H1 (cell line): ENCODE measurements around the gene OVCA2. TPM values are rescaled to one million over a fixed set of nuclear protein-coding genes. Genes with fewer than 3 reads are reported as not detected.

Experiments
- CTCF ChIA-PET: fragments of 300-600 bp; sonication (Branson Sonifier 250); formaldehyde crosslinking; loops from one replicate; lab custom pipeline; 2021; ENCODE audit not compliant: partially characterized antibody; lab: Charles Lee
- POLR2A ChIA-PET: fragments of 300-600 bp; sonication (Branson Sonifier 250); formaldehyde crosslinking; loops from one replicate; lab custom pipeline; 2021; ENCODE audit warnings: inconsistent platforms; ENCODE audit not compliant: partially characterized antibody; lab: Charles Lee
- DNase-seq, 2 experiments: peaks; one replicate each; pipeline versions ENCODE4 v3.0.0 to v3.0.0-alpha.2; 2010 to 2022; ENCODE audit warnings: low spot score in 2 of 2, low read depth in 1 of 2, mixed read lengths in 1 of 2
- FAIRE-seq: peaks from 2 replicates; lab custom pipeline; 2011; peaks lifted over from hg19 to GRCh38; lab: Jason Lieb, UNC
- H2AFZ ChIP-seq: 2 replicates; pipeline ENCODE4 v1.8.1; 2012; ENCODE audit warnings: low read length, inconsistent platforms
- H2AK5ac ChIP-seq: 2 replicates; pipeline ENCODE4 v1.6.1; 2013; ENCODE audit warnings: low read depth, low read length
- H2BK120ac ChIP-seq: replicated peaks from 2 replicates; pipeline ENCODE3; 2013; ENCODE audit warnings: low read depth, low read length, inconsistent platforms
- H2BK12ac ChIP-seq: 2 replicates; pipeline ENCODE4 v1.6.1; 2013; ENCODE audit warnings: low read depth, low read length
- H2BK15ac ChIP-seq: 2 replicates; pipeline ENCODE4 v1.6.1; 2013; ENCODE audit warnings: low read length
- H2BK20ac ChIP-seq: 2 replicates; pipeline ENCODE4 v1.6.1; 2013; ENCODE audit warnings: low read length
- H2BK5ac ChIP-seq: 2 replicates; pipeline ENCODE4 v1.6.1; 2013; ENCODE audit warnings: low read depth, low read length
- H3K14ac ChIP-seq: 2 replicates; pipeline ENCODE4 v1.6.1; 2013; ENCODE audit warnings: inconsistent platforms; ENCODE audit not compliant: insufficient read length
- H3K18ac ChIP-seq: 2 replicates; pipeline ENCODE4 v1.6.1; 2013; ENCODE audit warnings: low read length; ENCODE audit errors: extremely low read depth
- H3K23ac ChIP-seq: 2 replicates; pipeline ENCODE4 v1.6.1; 2013; ENCODE audit warnings: inconsistent platforms; ENCODE audit not compliant: insufficient read length
- H3K23me2 ChIP-seq: 2 replicates; pipeline ENCODE4 v1.6.1; 2013; ENCODE audit warnings: low read depth, low read length
- H3K27ac ChIP-seq: 2 replicates; pipeline ENCODE4 v1.6.1; 2011; ENCODE audit warnings: low read depth, low read length, inconsistent platforms
- H3K27me3 ChIP-seq, 4 experiments: replicated peaks in 1 of 4; 1 replicate in 1 of 4; 2 replicates in 3 of 4; pipeline versions ENCODE4 v1.6.1 to v1.8.1; 2011 to 2013; ENCODE audit warnings: low read length in 3 of 4, mild to moderate bottlenecking in 3 of 4, inconsistent platforms in 2 of 4, mixed read lengths in 2 of 4, moderate library complexity in 1 of 4; ENCODE audit not compliant: control insufficient read depth in 3 of 4, insufficient read depth in 3 of 4; ENCODE audit errors: extremely low read depth in 1 of 4
- H3K36me3 ChIP-seq, 4 experiments: 2 replicates each; pipeline versions ENCODE4 v1.6.1 to v1.8.1; 2011 to 2013; ENCODE audit warnings: mild to moderate bottlenecking in 4 of 4, low read length in 3 of 4, moderate library complexity in 2 of 4, control low read depth in 1 of 4, inconsistent platforms in 1 of 4; ENCODE audit not compliant: insufficient read depth in 4 of 4, control insufficient read depth in 2 of 4
- H3K4ac ChIP-seq: replicated peaks from 2 replicates; pipeline ENCODE3; 2013; ENCODE audit warnings: low read length, low read depth, mixed read lengths, inconsistent platforms; ENCODE audit not compliant: insufficient read length
- H3K4me1 ChIP-seq, 4 experiments: replicated peaks in 1 of 4; 1 replicate in 1 of 4; 2 replicates in 3 of 4; pipeline versions ENCODE4 v1.6.1 to v1.8.1; 2011 to 2013; ENCODE audit warnings: low read length in 3 of 4, inconsistent platforms in 2 of 4, mixed read lengths in 1 of 4; ENCODE audit not compliant: insufficient read depth in 4 of 4, control insufficient read depth in 3 of 4
- H3K4me2 ChIP-seq, 2 experiments: 2 replicates each; pipeline versions ENCODE4 v1.6.1 to v1.8.1; 2011 to 2013; ENCODE audit warnings: low read depth in 2 of 2, low read length in 2 of 2, control low read depth in 1 of 2, inconsistent platforms in 1 of 2, mild to moderate bottlenecking in 1 of 2; ENCODE audit not compliant: insufficient read depth in 1 of 2
- H3K4me3 ChIP-seq, 4 experiments: fragments of 200-600, 300-600 bp in 1 of 4; sonication (generic), shearing (Covaris generic), sonication (Bioruptor Twin) in 1 of 4; 2 replicates each; pipeline versions ENCODE4 v1.5.1 to v1.8.1; 2011 to 2016; ENCODE audit warnings: low read length in 4 of 4, low read depth in 3 of 4, control low read depth in 2 of 4, inconsistent platforms in 2 of 4, mild to moderate bottlenecking in 2 of 4, mixed read lengths in 1 of 4, moderate library complexity in 1 of 4; ENCODE audit not compliant: insufficient read depth in 2 of 4; ENCODE audit errors: extremely low read depth in 1 of 4
- H3K56ac ChIP-seq: replicated peaks from 2 replicates; pipeline ENCODE3; 2013; ENCODE audit warnings: low read depth, mild to moderate bottlenecking, mixed read lengths, low read length, inconsistent platforms; ENCODE audit not compliant: insufficient read length
- H3K79me1 ChIP-seq: 2 replicates; pipeline ENCODE4 v1.6.1; 2013; ENCODE audit warnings: low read depth, low read length, control low read depth
- H3K79me2 ChIP-seq, 2 experiments: 2 replicates each; pipeline versions ENCODE4 v1.6.1 to v1.8.1; 2012 to 2013; ENCODE audit warnings: low read length in 2 of 2, mild to moderate bottlenecking in 2 of 2, inconsistent platforms in 1 of 2; ENCODE audit not compliant: insufficient read depth in 2 of 2, control insufficient read depth in 1 of 2
- H3K9ac ChIP-seq, 4 experiments: replicated peaks in 1 of 4; 1 replicate in 1 of 4; 2 replicates in 3 of 4; pipeline versions ENCODE4 v1.6.1 to v1.8.1; 2011 to 2013; ENCODE audit warnings: low read depth in 3 of 4, low read length in 3 of 4, control low read depth in 2 of 4, mild to moderate bottlenecking in 2 of 4, moderate library complexity in 2 of 4, inconsistent platforms in 1 of 4; ENCODE audit errors: extremely low read depth in 1 of 4
- H3K9me3 ChIP-seq, 2 experiments: 2 replicates each; pipeline versions ENCODE4 v1.6.1 to v1.8.1; 2012 to 2013; ENCODE audit warnings: mild to moderate bottlenecking in 2 of 2, moderate library complexity in 2 of 2, control low read depth in 1 of 2, inconsistent platforms in 1 of 2, low read depth in 1 of 2, low read length in 1 of 2, mixed read lengths in 1 of 2; ENCODE audit not compliant: insufficient read depth in 2 of 2
- H4K20me1 ChIP-seq, 2 experiments: replicated peaks in 1 of 2; 2 replicates each; pipeline versions ENCODE3 to v1.8.1; 2011 to 2013; ENCODE audit warnings: inconsistent platforms in 2 of 2, low read length in 2 of 2, mild to moderate bottlenecking in 1 of 2; ENCODE audit not compliant: insufficient read depth in 2 of 2, control insufficient read depth in 1 of 2
- H4K5ac ChIP-seq: 2 replicates; pipeline ENCODE4 v1.6.1; 2013; ENCODE audit warnings: low read length, low read depth, mixed read lengths, inconsistent platforms; ENCODE audit not compliant: insufficient read length
- H4K8ac ChIP-seq: 2 replicates; pipeline ENCODE4 v1.8.0; 2013; ENCODE audit warnings: mild to moderate bottlenecking, moderate library complexity, low read length, inconsistent platforms; ENCODE audit not compliant: insufficient read depth; ENCODE audit errors: extremely low read depth
- H4K91ac ChIP-seq: replicated peaks from 2 replicates; pipeline ENCODE3; 2013; ENCODE audit warnings: low read length, mixed read lengths, inconsistent platforms; ENCODE audit not compliant: insufficient read length
- ATF2 ChIP-seq: IDR thresholded peaks from 2 replicates; pipeline ENCODE4 v1.6.1; 2012; ENCODE audit warnings: low read length, inconsistent platforms
- E2F6 ChIP-seq: IDR thresholded peaks from 2 replicates; pipeline ENCODE4 v1.6.1; 2012; ENCODE audit warnings: inconsistent platforms
- HDAC6 ChIP-seq: IDR thresholded peaks from one replicate; pipeline ENCODE4 v1.7.1; 2012; ENCODE audit warnings: low read depth, mild to moderate bottlenecking, inconsistent platforms, low read length, moderate library complexity
- MAX ChIP-seq: IDR thresholded peaks from 2 replicates; pipeline ENCODE4 v1.6.1; 2012; ENCODE audit warnings: inconsistent platforms
- NANOG ChIP-seq: IDR thresholded peaks from 2 replicates; pipeline ENCODE4 v1.6.1; 2011; ENCODE audit warnings: low read length, low read depth, mild to moderate bottlenecking, inconsistent platforms; ENCODE audit not compliant: insufficient read depth, poor library complexity, severe bottlenecking
- RAD21 ChIP-seq, 2 experiments: IDR thresholded peaks in 1 of 2; conservative IDR thresholded peaks in 1 of 2; 2 replicates each; pipeline ENCODE4 v1.6.1; 2011; ENCODE audit warnings: low read depth in 2 of 2, low read length in 2 of 2, improper control_type of control experiment in 1 of 2, inconsistent platforms in 1 of 2, mild to moderate bottlenecking in 1 of 2, moderate library complexity in 1 of 2
- SP4 ChIP-seq: IDR thresholded peaks from 2 replicates; pipeline ENCODE4 v1.6.1; 2012; ENCODE audit warnings: low read length, inconsistent platforms
- TBP ChIP-seq: IDR thresholded peaks from 2 replicates; pipeline ENCODE4 v1.6.1; 2011; ENCODE audit warnings: low read depth, low read length, improper control_type of control experiment
- WGBS, 2 experiments: shearing (Covaris generic) in 1 of 2; methylation state at CpG; one replicate each; pipeline versions ENCODE4 v1.1.6 to v1.1.7; 2013 to 2015; ENCODE audit warnings: low lambda C conversion rate in 2 of 2, mixed read lengths in 2 of 2, inconsistent platforms in 1 of 2, low coverage in 1 of 2, missing lambda C conversion rate in 1 of 2; ENCODE audit not compliant: insufficient replicate concordance in 2 of 2, insufficient coverage in 1 of 2, insufficient read length in 1 of 2; ENCODE audit errors: extremely low coverage in 1 of 2, missing lambda C conversion rate in 1 of 2; 5-methylcytosine and 5-hydroxymethylcytosine counted together
- polyA plus RNA-seq, 7 experiments: library from polyadenylated mRNA; depleted of rRNA in 3 of 7; stranded (reverse) in 5 of 7; unstranded in 2 of 7; fragments of >200 nt in 5 of 7; fragments of 200-250 nt in 2 of 7; gene quantifications; 1 replicate in 5 of 7; 2 replicates in 1 of 7; 4 replicates in 1 of 7; pipeline versions ENCODE4 v1.2.1 to v1.2.3, GENCODE V29; 2011 to 2013; ENCODE audit warnings: missing spikeins in 2 of 7, mixed read lengths in 2 of 7
- total RNA-seq: library from RNA; stranded (reverse); fragmentation: NEBNext Ultra II Directional; extraction: Animal tissue kit (Norgen Biotek cat#: 25700); gene quantifications from 2 replicates; pipeline ENCODE4 v1.2.1, GENCODE V29; 2021

OVCA2 gene
- total and polyA plus RNA-seq, 2 of the 8 experiments (the other 6 are each of a cell fraction or from before 2014, with no cell fraction given): 15.3 to 37.0 TPM

- H4K20me1 ChIP-seq: peaks cover 0 to 2% of the 10 kb centered on the region in 2 experiments
- H2BK5ac ChIP-seq: no peak overlapping the region
- H3K14ac ChIP-seq: no peak overlapping the region
- H3K23ac ChIP-seq: no peak overlapping the region
- H3K4ac ChIP-seq: no peak overlapping the region
- no peak overlapping the region for H2AFZ ChIP-seq
- no peak for DNase-seq
- H2BK15ac ChIP-seq: peak overlapping the region; percentile 92; the same call in 1 of the 2 replicates
- H3K27ac ChIP-seq: no peak overlapping the region; the same call in 1 of the 2 replicates
- H3K4me3 ChIP-seq: no peak overlapping the region
- 0 out of 2 replicates have a peak overlapping the region, but pooled peaks have one; percentile 53 for H4K8ac ChIP-seq
- WGBS, 2 experiments: 77% methylated on average over 13 of the region's 13 CpGs; no CpG with 5 or more reads in 1 of the 2 experiments
- H2BK120ac ChIP-seq: no peak overlapping the region
- no peak overlapping the region for H2AK5ac ChIP-seq
- peaks cover 2 to 12% (median 5%) of the 10 kb centered on the region in 4 experiments; a peak in 6 of 7 replicates for H3K4me1 ChIP-seq
- H3K79me2 ChIP-seq: no peaks in the 10 kb centered on the region
- H3K56ac ChIP-seq: no peak overlapping the region
- ChIA-PET CTCF (interaction anchor here (0.5 to 11.7 kb wide), 18 partner anchors 9 to 293 kb away, joined by 3 to 122 read pairs (median 4); partner anchors contain the start of gene HIC1), POLR2A (no interaction called here)
- no peaks in the 10 kb centered on the region for H3K79me1 ChIP-seq
- no peaks in the 10 kb centered on the region for H3K9me3 ChIP-seq
- H4K91ac ChIP-seq: no peak overlapping the region
- H2BK12ac ChIP-seq: no peak overlapping the region
- no peak for FAIRE-seq
- H3K4me2 ChIP-seq: no peak overlapping the region
- no peak overlapping the region for H2BK20ac ChIP-seq
- H3K36me3 ChIP-seq: peaks cover 0 to 7% (median 0%) of the 10 kb centered on the region in 4 experiments; a peak in 3 of 8 replicates
- no peaks in the 10 kb centered on the region for H3K27me3 ChIP-seq
- no peak overlapping the region; a peak in 1 of 7 replicates for H3K9ac ChIP-seq
- H3K23me2 ChIP-seq: no peaks in the 10 kb centered on the region
- H4K5ac ChIP-seq: no peak overlapping the region
- H3K18ac ChIP-seq: no peak overlapping the region
- no peak for TF ChIP-seq E2F6
- TF ChIP-seq HDAC6: no peak
- no peak for TF ChIP-seq SP4
- no peak for TF ChIP-seq NANOG
- TF ChIP-seq TBP: no peak
- TF ChIP-seq ATF2: no peak
- peak in 1 of 2 experiments; percentile 1; a peak in 1 of 4 replicates for TF ChIP-seq RAD21 (IDR thresholded peaks at IDR 0.05 in 1 of 2, conservative IDR thresholded peaks at IDR 0.05 in 1 of 2; ENCODE audit: low read depth in 2 of 2, low read length in 2 of 2)
- peak; percentile 54; the same call in 1 of the 2 replicates for TF ChIP-seq MAX
Observed at GRCh38 chr17:2075336-2076086, 33.7 kb downstream of the OVCA2 start.
